ENCODE measurements around the gene ADAMTS20.

ADAMTS20 gene

DNA sequence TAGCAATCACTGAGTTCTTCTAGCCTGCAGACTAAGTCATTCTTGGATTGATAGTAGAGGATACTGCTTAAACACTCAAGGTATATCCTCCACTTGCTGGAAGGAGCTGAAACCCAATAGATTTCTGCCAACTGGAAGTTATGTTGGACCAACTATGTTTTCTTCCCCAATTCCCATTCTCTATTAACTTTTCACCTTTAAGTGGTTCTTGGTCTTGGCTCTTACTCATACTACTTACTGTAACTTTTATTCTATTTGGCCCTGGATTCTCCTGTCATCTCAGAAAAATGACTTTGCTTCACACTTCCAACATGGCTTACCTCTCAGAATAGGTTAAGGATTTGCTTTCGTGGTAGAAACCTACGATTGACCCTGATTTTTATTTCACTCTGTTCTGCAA is 244.9 kb downstream of the ADAMTS20 start:
- no peak for DNase-seq

DNA sequence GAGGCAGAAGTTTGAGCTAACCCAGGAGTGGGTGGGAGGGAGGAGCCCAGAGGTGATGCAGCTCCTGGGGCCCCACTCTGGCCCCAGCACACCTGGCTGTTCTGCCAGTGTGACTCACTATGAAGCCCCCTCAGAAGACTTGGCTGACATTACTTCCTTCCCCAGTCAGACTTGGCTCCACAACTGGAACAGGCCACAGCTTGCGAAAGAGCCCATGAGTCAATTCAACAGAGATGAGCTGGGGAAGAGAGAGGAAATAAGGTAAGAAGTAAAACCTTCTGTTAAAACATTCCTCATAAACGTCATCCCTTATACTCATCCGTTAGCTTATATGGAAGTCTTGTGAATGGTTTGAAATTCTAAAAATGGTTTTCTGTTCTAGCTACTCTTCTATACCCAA is 245.9 kb downstream of the ADAMTS20 start:
- no peak for DNase-seq

DNA sequence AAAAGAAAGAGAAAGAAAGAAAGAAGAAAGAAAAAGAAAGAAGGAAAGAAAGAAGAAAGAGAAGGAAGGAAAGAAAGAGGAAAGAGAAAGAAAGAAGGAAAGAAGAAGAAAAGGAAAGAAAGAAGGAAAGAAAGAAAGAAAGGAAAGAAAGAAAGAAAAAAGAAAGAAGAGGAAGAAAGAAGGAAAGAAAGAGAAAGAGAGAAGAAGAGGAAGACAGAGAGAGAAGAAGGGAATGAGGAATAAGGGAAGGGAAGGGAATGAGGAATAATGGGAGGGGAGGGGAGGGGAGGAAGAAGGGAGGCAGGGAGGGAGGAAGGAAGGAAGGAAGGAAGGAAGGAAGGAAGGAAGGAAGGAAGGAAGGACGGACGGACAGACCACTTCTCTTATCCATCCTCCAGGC is 246.9 kb downstream of the ADAMTS20 start:
- no peak for DNase-seq
